ENCODE measurements around the gene PSMA7. TPM values are rescaled to one million over a fixed set of nuclear protein-coding genes. Genes with fewer than 3 reads are reported as not detected.

PSMA7 gene
- total RNA-seq, 1 donor = 215 TPM

- Histone ChIP-seq H3K27me3 (ENCODE audit: insufficient read depth, low read length) (no peaks in the 10 kb centered on the region), H3K36me3 (ENCODE audit: insufficient read depth, low read length) (peaks cover 59% of the 10 kb centered on the region), H3K27ac (ENCODE audit: low read depth, low read length) (no peak overlapping the region), H3K79me2 (ENCODE audit: insufficient read depth, low read length) (peaks cover 43% of the 10 kb centered on the region), H3K9me3 (ENCODE audit: low read depth, low read length) (no peaks in the 10 kb centered on the region), H2AFZ (ENCODE audit: low read length) (no peak overlapping the region), H3K4me2 (ENCODE audit: insufficient read depth, low read length) (no peak overlapping the region), H4K20me1 (ENCODE audit: insufficient read depth, low read length) (peaks cover 36% of the 10 kb centered on the region), H3K4me3 (ENCODE audit: insufficient read depth, low read length) (no peak overlapping the region), H3K4me1 (ENCODE audit: insufficient read depth, low read length) (peaks cover 12% of the 10 kb centered on the region)
- DNase-seq (ENCODE audit: insufficient read length, low spot score, missing footprints) = no peak
- TF ChIP-seq CTCF (IDR thresholded peaks at IDR 0.05; ENCODE audit: extremely low read depth, low read depth, low read length) = no peak
Measured at GRCh38 chr20:62126141-62126540, 17.1 kb downstream of the PSMA7 start.

- Histone ChIP-seq H3K79me2 (ENCODE audit: insufficient read depth, low read length) (peaks cover 35% of the 10 kb centered on the region), H3K9me3 (ENCODE audit: low read depth, low read length) (no peaks in the 10 kb centered on the region), H3K4me1 (ENCODE audit: insufficient read depth, low read length) (peaks cover 15% of the 10 kb centered on the region), H2AFZ (ENCODE audit: low read length) (peak overlapping the region; percentile 37), H3K4me2 (ENCODE audit: insufficient read depth, low read length) (peak overlapping the region; percentile 95), H3K36me3 (ENCODE audit: insufficient read depth, low read length) (peaks cover 35% of the 10 kb centered on the region), H3K4me3 (ENCODE audit: insufficient read depth, low read length) (peak overlapping the region; percentile 79), H3K27ac (ENCODE audit: low read depth, low read length) (peak overlapping the region; percentile 65), H3K27me3 (ENCODE audit: insufficient read depth, low read length) (peaks cover 10% of the 10 kb centered on the region), H4K20me1 (ENCODE audit: insufficient read depth, low read length) (peaks cover 29% of the 10 kb centered on the region)
- TF ChIP-seq CTCF (IDR thresholded peaks at IDR 0.05; ENCODE audit: extremely low read depth, low read depth, low read length) = no peak
- DNase-seq (ENCODE audit: insufficient read length, low spot score, missing footprints) = peak; percentile 89
Measured at GRCh38 chr20:62123450-62124118, 19.6 kb downstream of the PSMA7 start.

- peak overlapping the region; percentile 95 for H3K4me2 ChIP-seq (ENCODE audit: insufficient read depth, low read length)
- H3K9me3 ChIP-seq (ENCODE audit: low read depth, low read length) = no peaks in the 10 kb centered on the region
- TF ChIP-seq CTCF (IDR thresholded peaks at IDR 0.05; ENCODE audit: extremely low read depth, low read depth, low read length) = no peak
- peaks cover 29% of the 10 kb centered on the region for H4K20me1 ChIP-seq (ENCODE audit: insufficient read depth, low read length)
- peak overlapping the region; percentile 37 for H2AFZ ChIP-seq (ENCODE audit: low read length)
- H3K27ac ChIP-seq (ENCODE audit: low read depth, low read length) = peak overlapping the region; percentile 65
- peaks cover 33% of the 10 kb centered on the region for H3K79me2 ChIP-seq (ENCODE audit: insufficient read depth, low read length)
- peak overlapping the region; percentile 79 for H3K4me3 ChIP-seq (ENCODE audit: insufficient read depth, low read length)
- peak; percentile 89 for DNase-seq (ENCODE audit: insufficient read length, low spot score, missing footprints)
- H3K4me1 ChIP-seq (ENCODE audit: insufficient read depth, low read length) = peaks cover 15% of the 10 kb centered on the region
- H3K27me3 ChIP-seq (ENCODE audit: insufficient read depth, low read length) = peaks cover 17% of the 10 kb centered on the region
- peaks cover 28% of the 10 kb centered on the region for H3K36me3 ChIP-seq (ENCODE audit: insufficient read depth, low read length)
Measured at GRCh38 chr20:62122654-62123449, 20.3 kb downstream of the PSMA7 start.

Measured in osteoblast (primary cell).